Measurements from ENCODE around the gene KRT16.
A peak's percentile ranks its signal among the peaks of the same experiment; 100 is the strongest.
"Not testable (repeated sequence)": the region's sequence is repeated elsewhere in the genome, so short reads cannot be mapped to it uniquely, and the experiment has no call there.

Gene KRT16

GRCh38 chr17:41582061-41582968 lies 30.3 kb downstream of the KRT16 start:
- DNase-seq: not testable (repeated sequence)

- DNase-seq: no peak
Measured at GRCh38 chr17:41581366-41582060, 31.1 kb downstream of the KRT16 start.

GRCh38 chr17:41580687-41581365 lies 31.7 kb downstream of the KRT16 start:
- DNase-seq: no peak

GRCh38 chr17:41580244-41580575 lies 32.4 kb downstream of the KRT16 start:
- DNase-seq: no peak

- peak; percentile 64 for DNase-seq
Measured at GRCh38 chr17:41579484-41580243, 32.9 kb downstream of the KRT16 start.

GRCh38 chr17:41578971-41579370 lies 33.6 kb downstream of the KRT16 start:
- no peak for DNase-seq

GRCh38 chr17:41578538-41578937 lies 34.0 kb downstream of the KRT16 start:
- DNase-seq: no peak

GRCh38 chr17:41576740-41577139 lies 35.8 kb downstream of the KRT16 start:
- not testable (repeated sequence) for DNase-seq

GRCh38 chr17:41575336-41575735 lies 37.2 kb downstream of the KRT16 start:
- no peak for DNase-seq

- DNase-seq: no peak
Measured at GRCh38 chr17:41571561-41572434, 40.8 kb downstream of the KRT16 start, which contains the start of gene KRT9. Gene KRT9, minus strand, starts transcription at chr17:41572059. Its CDS starts 67 bp downstream, at chr17:41571992.

- DNase-seq: peak; percentile 5
Measured at GRCh38 chr17:41567317-41567716, 45.2 kb downstream of the KRT16 start.

GRCh38 chr17:41565338-41565737 lies 47.2 kb downstream of the KRT16 start:
- no peak for DNase-seq

- DNase-seq: no peak
Measured at GRCh38 chr17:41563607-41564170, 48.9 kb downstream of the KRT16 start.

GRCh38 chr17:41561554-41561953 lies 51.0 kb downstream of the KRT16 start:
- DNase-seq: no peak

All from CD4-positive, alpha-beta T cell treated with Interleukin-12 subunit alpha and Interleukin-12 subunit beta, for 1 hour (primary cell).